WTC11 (cell line): ENCODE data around the gene RPL18. TPM values are rescaled to one million over a fixed set of nuclear protein-coding genes. Genes with fewer than 3 reads are reported as not detected.

Experiments
- AR ChIP-seq: fragments of 250-450 bp; sonication (Bioruptor Pico); IDR thresholded peaks from 2 replicates; pipeline ENCODE4 v1.9.0; 2021; ENCODE audit warnings: mild to moderate bottlenecking
- CDX4 ChIP-seq: fragments of 250-450 bp; sonication (Bioruptor Pico); IDR thresholded peaks from 2 replicates; pipeline ENCODE4 v1.9.0; 2021; ENCODE audit warnings: moderate library complexity, mild to moderate bottlenecking, inconsistent platforms, borderline replicate concordance
- CREB1 ChIP-seq: sonication (generic); formaldehyde crosslinking; IDR thresholded peaks from 2 replicates; pipeline ENCODE4 v1.8.0; 2023; ENCODE audit warnings: mild to moderate bottlenecking, missing genetic modification reagents
- EMX1 ChIP-seq: fragments of 250-450 bp; sonication (Bioruptor Pico); IDR thresholded peaks from 2 replicates; pipeline ENCODE4 v1.8.0; 2021; ENCODE audit warnings: mild to moderate bottlenecking
- GTF2I ChIP-seq: fragments of 250-450 bp; sonication (Bioruptor Pico); conservative IDR thresholded peaks from 2 replicates; pipeline ENCODE4 v1.4.0; 2021; ENCODE audit warnings: mild to moderate bottlenecking
- HMGXB4 ChIP-seq: sonication (generic); formaldehyde crosslinking; IDR thresholded peaks from 2 replicates; pipeline ENCODE4 v1.8.1; 2023; ENCODE audit warnings: mild to moderate bottlenecking, moderate library complexity, missing genetic modification reagents
- JAZF1 ChIP-seq: fragments of 250-450 bp; sonication (Bioruptor Pico); IDR thresholded peaks from 2 replicates; pipeline ENCODE4 v1.9.0; 2021; ENCODE audit warnings: moderate library complexity, mild to moderate bottlenecking, inconsistent platforms
- NFATC4 ChIP-seq: fragments of 250-450 bp; sonication (Bioruptor Pico); IDR thresholded peaks from 2 replicates; pipeline ENCODE4 v1.9.0; 2021; ENCODE audit warnings: mild to moderate bottlenecking
- TEAD4 ChIP-seq: sonication (generic); formaldehyde crosslinking; IDR thresholded peaks from 2 replicates; pipeline ENCODE4 v1.8.0; 2022; ENCODE audit warnings: mild to moderate bottlenecking, missing genetic modification reagents
- ZBTB43 ChIP-seq: sonication (generic); formaldehyde crosslinking; IDR thresholded peaks from 2 replicates; pipeline ENCODE4 v1.8.1; 2023; ENCODE audit warnings: mild to moderate bottlenecking, missing genetic modification reagents
- ZNF423 ChIP-seq: fragments of 250-450 bp; sonication (Bioruptor Pico); IDR thresholded peaks from 2 replicates; pipeline ENCODE4 v2.1.2; 2022; ENCODE audit warnings: mild to moderate bottlenecking, moderate library complexity
- ZNF425 ChIP-seq: fragments of 250-450 bp; sonication (Bioruptor Pico); conservative IDR thresholded peaks from 2 replicates; pipeline ENCODE4 v1.9.0; 2021; ENCODE audit warnings: mild to moderate bottlenecking
- total RNA-seq: library from RNA; stranded (reverse); gene quantifications from 3 replicates; pipeline ENCODE4 v1.2.3, GENCODE V29; 2021
- TF ChIP-seq, protein P1 (sequence below): sonication (generic); formaldehyde crosslinking; IDR thresholded peaks from 2 replicates; pipeline ENCODE4 v1.8.1; 2022; ENCODE audit warnings: mild to moderate bottlenecking, moderate library complexity, missing genetic modification reagents
- TF ChIP-seq, protein P2 (sequence below): sonication (generic); formaldehyde crosslinking; IDR thresholded peaks from 2 replicates; pipeline ENCODE4 v1.8.1; 2023; ENCODE audit warnings: mild to moderate bottlenecking, missing genetic modification reagents
- TF ChIP-seq, protein P3 (sequence below): sonication (generic); formaldehyde crosslinking; IDR thresholded peaks from 2 replicates; pipeline ENCODE4 v1.8.1; 2023; ENCODE audit warnings: mild to moderate bottlenecking, missing genetic modification reagents, moderate library complexity
- TF ChIP-seq, protein P4 (sequence below): fragments of 250-450 bp; sonication (Bioruptor Pico); IDR thresholded peaks from 2 replicates; pipeline ENCODE4 v1.9.0; 2021; ENCODE audit warnings: mild to moderate bottlenecking, borderline replicate concordance

Gene RPL18
- total RNA-seq, 1 experiment from 2014 or later: 1,712 TPM

GRCh38 chr19:48629599-48630295 lies 10.8 kb upstream of the RPL18 start (continued):
- no peak for TF ChIP-seq CDX4
- no peak for TF ChIP-seq AR (CRISPR knock-in tag)
- TF ChIP-seq JAZF1 (CRISPR knock-in tag): no peak
- TF ChIP-seq ZNF425 (CRISPR knock-in tag): no peak
- peak; percentile 72; the same call in 1 of the 2 replicates for TF ChIP-seq TEAD4 (CRISPR knock-in tag)
- TF ChIP-seq NFATC4 (CRISPR knock-in tag): no peak
- peak; percentile 63 for TF ChIP-seq ZBTB43 (CRISPR knock-in tag)
- peak; percentile 89 for TF ChIP-seq EMX1 (CRISPR knock-in tag)
- TF ChIP-seq CREB1 (CRISPR knock-in tag): peak; percentile 61; the same call in 1 of the 2 replicates
- TF ChIP-seq, protein P1, sequence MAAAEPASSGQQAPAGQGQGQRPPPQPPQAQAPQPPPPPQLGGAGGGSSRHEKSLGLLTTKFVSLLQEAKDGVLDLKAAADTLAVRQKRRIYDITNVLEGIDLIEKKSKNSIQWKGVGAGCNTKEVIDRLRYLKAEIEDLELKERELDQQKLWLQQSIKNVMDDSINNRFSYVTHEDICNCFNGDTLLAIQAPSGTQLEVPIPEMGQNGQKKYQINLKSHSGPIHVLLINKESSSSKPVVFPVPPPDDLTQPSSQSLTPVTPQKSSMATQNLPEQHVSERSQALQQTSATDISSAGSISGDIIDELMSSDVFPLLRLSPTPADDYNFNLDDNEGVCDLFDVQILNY (CRISPR knock-in tag): peak; percentile 64; the same call in 1 of the 2 replicates
- TF ChIP-seq, protein P2, sequence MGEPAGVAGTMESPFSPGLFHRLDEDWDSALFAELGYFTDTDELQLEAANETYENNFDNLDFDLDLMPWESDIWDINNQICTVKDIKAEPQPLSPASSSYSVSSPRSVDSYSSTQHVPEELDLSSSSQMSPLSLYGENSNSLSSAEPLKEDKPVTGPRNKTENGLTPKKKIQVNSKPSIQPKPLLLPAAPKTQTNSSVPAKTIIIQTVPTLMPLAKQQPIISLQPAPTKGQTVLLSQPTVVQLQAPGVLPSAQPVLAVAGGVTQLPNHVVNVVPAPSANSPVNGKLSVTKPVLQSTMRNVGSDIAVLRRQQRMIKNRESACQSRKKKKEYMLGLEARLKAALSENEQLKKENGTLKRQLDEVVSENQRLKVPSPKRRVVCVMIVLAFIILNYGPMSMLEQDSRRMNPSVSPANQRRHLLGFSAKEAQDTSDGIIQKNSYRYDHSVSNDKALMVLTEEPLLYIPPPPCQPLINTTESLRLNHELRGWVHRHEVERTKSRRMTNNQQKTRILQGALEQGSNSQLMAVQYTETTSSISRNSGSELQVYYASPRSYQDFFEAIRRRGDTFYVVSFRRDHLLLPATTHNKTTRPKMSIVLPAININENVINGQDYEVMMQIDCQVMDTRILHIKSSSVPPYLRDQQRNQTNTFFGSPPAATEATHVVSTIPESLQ (CRISPR knock-in tag): no peak
- TF ChIP-seq, protein P3, sequence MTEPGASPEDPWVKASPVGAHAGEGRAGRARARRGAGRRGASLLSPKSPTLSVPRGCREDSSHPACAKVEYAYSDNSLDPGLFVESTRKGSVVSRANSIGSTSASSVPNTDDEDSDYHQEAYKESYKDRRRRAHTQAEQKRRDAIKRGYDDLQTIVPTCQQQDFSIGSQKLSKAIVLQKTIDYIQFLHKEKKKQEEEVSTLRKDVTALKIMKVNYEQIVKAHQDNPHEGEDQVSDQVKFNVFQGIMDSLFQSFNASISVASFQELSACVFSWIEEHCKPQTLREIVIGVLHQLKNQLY (CRISPR knock-in tag): no peak
- no peak for TF ChIP-seq ZNF423 (CRISPR knock-in tag)
- TF ChIP-seq, protein P4, sequence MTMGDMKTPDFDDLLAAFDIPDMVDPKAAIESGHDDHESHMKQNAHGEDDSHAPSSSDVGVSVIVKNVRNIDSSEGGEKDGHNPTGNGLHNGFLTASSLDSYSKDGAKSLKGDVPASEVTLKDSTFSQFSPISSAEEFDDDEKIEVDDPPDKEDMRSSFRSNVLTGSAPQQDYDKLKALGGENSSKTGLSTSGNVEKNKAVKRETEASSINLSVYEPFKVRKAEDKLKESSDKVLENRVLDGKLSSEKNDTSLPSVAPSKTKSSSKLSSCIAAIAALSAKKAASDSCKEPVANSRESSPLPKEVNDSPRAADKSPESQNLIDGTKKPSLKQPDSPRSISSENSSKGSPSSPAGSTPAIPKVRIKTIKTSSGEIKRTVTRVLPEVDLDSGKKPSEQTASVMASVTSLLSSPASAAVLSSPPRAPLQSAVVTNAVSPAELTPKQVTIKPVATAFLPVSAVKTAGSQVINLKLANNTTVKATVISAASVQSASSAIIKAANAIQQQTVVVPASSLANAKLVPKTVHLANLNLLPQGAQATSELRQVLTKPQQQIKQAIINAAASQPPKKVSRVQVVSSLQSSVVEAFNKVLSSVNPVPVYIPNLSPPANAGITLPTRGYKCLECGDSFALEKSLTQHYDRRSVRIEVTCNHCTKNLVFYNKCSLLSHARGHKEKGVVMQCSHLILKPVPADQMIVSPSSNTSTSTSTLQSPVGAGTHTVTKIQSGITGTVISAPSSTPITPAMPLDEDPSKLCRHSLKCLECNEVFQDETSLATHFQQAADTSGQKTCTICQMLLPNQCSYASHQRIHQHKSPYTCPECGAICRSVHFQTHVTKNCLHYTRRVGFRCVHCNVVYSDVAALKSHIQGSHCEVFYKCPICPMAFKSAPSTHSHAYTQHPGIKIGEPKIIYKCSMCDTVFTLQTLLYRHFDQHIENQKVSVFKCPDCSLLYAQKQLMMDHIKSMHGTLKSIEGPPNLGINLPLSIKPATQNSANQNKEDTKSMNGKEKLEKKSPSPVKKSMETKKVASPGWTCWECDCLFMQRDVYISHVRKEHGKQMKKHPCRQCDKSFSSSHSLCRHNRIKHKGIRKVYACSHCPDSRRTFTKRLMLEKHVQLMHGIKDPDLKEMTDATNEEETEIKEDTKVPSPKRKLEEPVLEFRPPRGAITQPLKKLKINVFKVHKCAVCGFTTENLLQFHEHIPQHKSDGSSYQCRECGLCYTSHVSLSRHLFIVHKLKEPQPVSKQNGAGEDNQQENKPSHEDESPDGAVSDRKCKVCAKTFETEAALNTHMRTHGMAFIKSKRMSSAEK: no peak
- peak; percentile 5; the same call in 1 of the 2 replicates for TF ChIP-seq HMGXB4 (CRISPR knock-in tag)
- peak; percentile 66; the same call in 1 of the 2 replicates for TF ChIP-seq GTF2I
